ENCODE data around the gene SCUBE1.

SCUBE1 gene

DNA sequence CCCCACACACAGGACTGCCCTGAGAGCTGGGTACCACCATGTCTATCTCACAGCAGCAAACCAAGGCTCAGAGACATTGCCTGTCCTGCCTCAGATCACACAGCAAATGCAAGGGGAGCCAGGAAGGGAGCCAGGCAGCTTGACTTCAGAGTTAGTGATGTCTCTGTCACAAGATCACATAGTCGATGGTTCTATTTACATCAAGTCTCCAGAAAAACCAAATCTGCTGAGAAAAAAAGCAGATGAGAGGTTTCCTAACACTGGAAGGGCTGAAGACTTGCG, 16.1 kb downstream of the SCUBE1 start:
- H3K4me1 ChIP-seq: no peaks in the 10 kb centered on the region
- H3K9ac ChIP-seq: no peak overlapping the region
- no peak overlapping the region for H2AFZ ChIP-seq
- H3K4me2 ChIP-seq (ENCODE audit: low read length): no peak overlapping the region
- no peaks in the 10 kb centered on the region for H3K9me3 ChIP-seq (ENCODE audit: control insufficient read depth, low read length)
- no peak overlapping the region for H3K4me3 ChIP-seq (ENCODE audit: low read depth, low read length)
- H3K36me3 ChIP-seq (ENCODE audit: control insufficient read depth, insufficient read depth, low read length): no peaks in the 10 kb centered on the region
- TF ChIP-seq, protein P1, sequence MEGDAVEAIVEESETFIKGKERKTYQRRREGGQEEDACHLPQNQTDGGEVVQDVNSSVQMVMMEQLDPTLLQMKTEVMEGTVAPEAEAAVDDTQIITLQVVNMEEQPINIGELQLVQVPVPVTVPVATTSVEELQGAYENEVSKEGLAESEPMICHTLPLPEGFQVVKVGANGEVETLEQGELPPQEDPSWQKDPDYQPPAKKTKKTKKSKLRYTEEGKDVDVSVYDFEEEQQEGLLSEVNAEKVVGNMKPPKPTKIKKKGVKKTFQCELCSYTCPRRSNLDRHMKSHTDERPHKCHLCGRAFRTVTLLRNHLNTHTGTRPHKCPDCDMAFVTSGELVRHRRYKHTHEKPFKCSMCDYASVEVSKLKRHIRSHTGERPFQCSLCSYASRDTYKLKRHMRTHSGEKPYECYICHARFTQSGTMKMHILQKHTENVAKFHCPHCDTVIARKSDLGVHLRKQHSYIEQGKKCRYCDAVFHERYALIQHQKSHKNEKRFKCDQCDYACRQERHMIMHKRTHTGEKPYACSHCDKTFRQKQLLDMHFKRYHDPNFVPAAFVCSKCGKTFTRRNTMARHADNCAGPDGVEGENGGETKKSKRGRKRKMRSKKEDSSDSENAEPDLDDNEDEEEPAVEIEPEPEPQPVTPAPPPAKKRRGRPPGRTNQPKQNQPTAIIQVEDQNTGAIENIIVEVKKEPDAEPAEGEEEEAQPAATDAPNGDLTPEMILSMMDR (IDR thresholded peaks at IDR 0.05): no peak
- no peak overlapping the region for H3K27ac ChIP-seq
- H3K79me2 ChIP-seq: no peaks in the 10 kb centered on the region
- no peaks in the 10 kb centered on the region for H3K27me3 ChIP-seq (ENCODE audit: control insufficient read depth, insufficient read depth, low read length)

DNA sequence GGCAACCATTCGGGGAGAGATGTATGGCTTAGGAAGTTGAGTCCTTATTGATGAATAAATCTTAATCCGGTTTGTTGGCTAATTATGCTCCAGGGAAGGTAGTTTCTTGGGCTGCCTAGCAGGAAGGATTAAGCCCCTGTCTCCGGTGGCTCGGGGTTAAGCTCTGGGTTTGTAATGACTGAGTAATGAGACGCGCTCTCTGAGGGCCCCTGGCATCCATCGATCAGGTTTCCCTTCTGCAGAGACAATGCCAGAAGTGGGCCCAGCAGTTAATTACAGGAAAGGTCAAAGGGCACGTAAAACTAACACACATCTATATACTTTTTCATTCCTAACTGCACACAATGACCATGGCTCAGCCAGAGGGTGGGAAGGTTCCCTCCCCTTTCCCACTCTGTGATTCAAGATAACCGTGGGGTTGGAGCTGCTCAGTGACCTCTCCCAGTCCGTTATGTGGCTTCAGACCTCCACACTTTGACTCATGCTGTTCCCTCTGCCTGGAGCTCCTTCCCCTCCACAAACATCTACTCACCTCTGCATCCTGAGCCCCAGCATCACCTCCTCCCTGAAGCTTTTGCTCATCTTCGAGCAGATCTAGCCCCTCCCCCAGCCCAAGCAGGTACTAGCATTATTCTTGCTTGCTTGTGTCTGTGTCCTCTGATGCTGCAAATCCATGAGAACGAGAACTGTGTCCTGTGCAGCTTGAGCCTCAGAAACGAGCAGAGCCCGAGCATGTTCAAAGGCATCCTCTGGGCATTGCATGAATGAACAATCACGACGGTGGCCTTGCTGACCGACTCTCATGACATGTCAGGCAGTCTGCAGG, 16.6 kb downstream of the SCUBE1 start:
- no peak overlapping the region for H3K4me3 ChIP-seq (ENCODE audit: low read depth, low read length)
- no peaks in the 10 kb centered on the region for H3K9me3 ChIP-seq (ENCODE audit: control insufficient read depth, low read length)
- no peaks in the 10 kb centered on the region for H3K36me3 ChIP-seq (ENCODE audit: control insufficient read depth, insufficient read depth, low read length)
- H3K4me2 ChIP-seq (ENCODE audit: low read length): no peak overlapping the region
- TF ChIP-seq, protein P1 (IDR thresholded peaks at IDR 0.05): no peak
- no peaks in the 10 kb centered on the region for H3K27me3 ChIP-seq (ENCODE audit: control insufficient read depth, insufficient read depth, low read length)
- H3K79me2 ChIP-seq: no peaks in the 10 kb centered on the region
- H3K9ac ChIP-seq: no peak overlapping the region
- H2AFZ ChIP-seq: no peak overlapping the region
- no peaks in the 10 kb centered on the region for H3K4me1 ChIP-seq
- H3K27ac ChIP-seq: no peak overlapping the region

DNA sequence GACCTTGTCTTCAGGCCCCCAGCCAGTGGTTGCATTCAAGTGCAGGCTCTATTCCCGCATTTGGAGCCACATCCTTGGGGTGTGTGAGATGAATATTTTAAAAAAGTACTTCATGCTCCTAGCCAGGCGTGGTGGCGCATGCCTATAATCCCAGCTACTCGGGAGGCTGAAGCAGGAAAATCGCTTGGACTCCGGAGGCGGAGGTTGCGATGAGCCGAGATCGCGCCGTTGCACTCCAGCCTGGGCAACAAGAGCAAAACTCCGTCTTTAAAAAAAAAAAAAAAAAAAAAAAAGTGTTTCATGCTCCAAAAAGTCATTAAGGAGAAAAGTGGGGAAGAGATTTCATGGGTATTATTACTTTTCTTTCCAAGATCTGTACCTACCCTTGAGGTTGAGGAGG, 18.0 kb downstream of the SCUBE1 start:
- no peak overlapping the region for H3K27ac ChIP-seq
- no peaks in the 10 kb centered on the region for H3K27me3 ChIP-seq (ENCODE audit: control insufficient read depth, insufficient read depth, low read length)
- H2AFZ ChIP-seq: no peak overlapping the region
- H3K4me1 ChIP-seq: no peaks in the 10 kb centered on the region
- no peaks in the 10 kb centered on the region for H3K79me2 ChIP-seq
- H3K4me3 ChIP-seq (ENCODE audit: low read depth, low read length): no peak overlapping the region
- TF ChIP-seq, protein P1 (IDR thresholded peaks at IDR 0.05): no peak
- H3K36me3 ChIP-seq (ENCODE audit: control insufficient read depth, insufficient read depth, low read length): no peaks in the 10 kb centered on the region
- no peak overlapping the region for H3K9ac ChIP-seq
- no peaks in the 10 kb centered on the region for H3K9me3 ChIP-seq (ENCODE audit: control insufficient read depth, low read length)
- H3K4me2 ChIP-seq (ENCODE audit: low read length): no peak overlapping the region

DNA sequence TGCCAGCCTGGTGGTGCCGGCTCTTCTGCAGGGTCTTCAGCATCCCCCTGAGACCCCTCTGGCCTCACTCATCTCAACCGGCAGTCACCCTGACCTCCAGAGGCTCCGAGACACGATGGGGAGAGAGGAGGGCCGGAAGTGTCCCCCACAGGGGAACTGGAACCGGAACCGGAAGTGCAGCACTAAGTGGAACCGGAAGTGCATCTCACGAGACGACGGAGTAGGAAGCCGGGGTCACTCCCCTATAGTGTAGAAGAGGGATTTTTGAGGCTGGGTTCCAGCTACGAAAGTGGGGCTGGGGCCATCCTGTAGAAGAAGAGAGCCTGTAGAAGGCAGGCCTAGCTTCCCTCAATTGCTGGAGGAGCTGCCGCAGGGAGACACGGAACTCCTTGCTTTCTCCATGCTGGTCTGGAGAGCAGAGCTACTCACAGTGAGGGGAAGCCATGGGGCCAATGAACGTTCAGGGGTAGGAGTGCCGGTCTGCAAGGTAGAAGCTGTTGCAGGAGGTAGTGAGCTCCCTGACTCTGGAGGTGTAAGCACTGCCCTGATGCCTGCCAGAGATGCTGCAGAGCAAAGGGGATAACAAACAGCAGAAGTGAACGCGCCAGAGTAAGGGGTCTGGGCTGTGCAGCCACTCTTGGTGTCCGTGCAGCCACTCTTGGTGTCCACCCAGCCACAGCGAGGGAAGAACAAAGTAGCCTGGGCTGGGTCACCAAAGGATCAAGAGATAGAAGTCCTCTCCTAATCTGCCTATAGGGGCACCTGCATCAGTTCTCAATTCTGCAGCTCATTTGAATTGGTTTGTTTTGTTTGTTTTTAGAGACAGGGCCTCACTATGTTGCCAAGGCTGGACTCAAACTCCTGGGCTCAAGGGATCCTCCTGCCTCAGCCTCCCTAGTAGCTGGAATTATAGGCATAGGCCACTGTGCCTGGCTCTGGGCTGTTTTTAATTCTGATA, 21.9 kb downstream of the SCUBE1 start:
- TF ChIP-seq, protein P1 (IDR thresholded peaks at IDR 0.05): no peak
- Histone ChIP-seq H3K27me3 (ENCODE audit: control insufficient read depth, insufficient read depth, low read length) (no peaks in the 10 kb centered on the region), H3K9me3 (ENCODE audit: control insufficient read depth, low read length) (no peaks in the 10 kb centered on the region), H3K79me2 (no peaks in the 10 kb centered on the region), H3K27ac (no peak overlapping the region), H3K36me3 (ENCODE audit: control insufficient read depth, insufficient read depth, low read length) (no peaks in the 10 kb centered on the region), H3K9ac (no peak overlapping the region), H3K4me1 (no peaks in the 10 kb centered on the region), H2AFZ (no peak overlapping the region), H3K4me3 (ENCODE audit: low read depth, low read length) (no peak overlapping the region), H3K4me2 (ENCODE audit: low read length) (no peak overlapping the region)
